ENCODE data around the gene CEACAM8. TPM values are rescaled to one million over a fixed set of nuclear protein-coding genes. Genes with fewer than 3 reads are reported as not detected.
"Not testable (repeated sequence)": the region's sequence is repeated elsewhere in the genome, so short reads cannot be mapped to it uniquely, and the experiment has no call there.

Gene CEACAM8
- polyA plus RNA-seq, 4 donors = 0.09 to 0.25 TPM; not detected in 2

GRCh38 chr19:42546831-42547500 lies 47.8 kb downstream of the CEACAM8 start:
- DNase-seq (ENCODE audit: low read depth in 4 of 4, low spot score in 2 of 4) = no peak

GRCh38 chr19:42544146-42544545 lies 50.6 kb downstream of the CEACAM8 start:
- no peak for DNase-seq (ENCODE audit: low read depth in 4 of 4, low spot score in 2 of 4)

- DNase-seq (ENCODE audit: low read depth in 4 of 4, low spot score in 2 of 4) = no peak
These were observed 51.9 kb downstream of the CEACAM8 start for GRCh38 chr19:42542791-42543190.

- DNase-seq (ENCODE audit: low read depth in 4 of 4, low spot score in 2 of 4) = no peak
These were observed 54.6 kb downstream of the CEACAM8 start for GRCh38 chr19:42540071-42540553.

GRCh38 chr19:42538841-42539709 lies 55.6 kb downstream of the CEACAM8 start:
- DNase-seq (ENCODE audit: low read depth in 4 of 4, low spot score in 2 of 4) = no peak

- not testable (repeated sequence) for DNase-seq (ENCODE audit: low read depth in 4 of 4, low spot score in 2 of 4)
These were observed 59.4 kb downstream of the CEACAM8 start for GRCh38 chr19:42535276-42535675.

GRCh38 chr19:42534391-42534790 lies 60.3 kb downstream of the CEACAM8 start:
- no peak for DNase-seq (ENCODE audit: low read depth in 4 of 4, low spot score in 2 of 4)

GRCh38 chr19:42532891-42533290 lies 61.8 kb downstream of the CEACAM8 start:
- DNase-seq (ENCODE audit: low read depth in 4 of 4, low spot score in 2 of 4) = no peak

GRCh38 chr19:42531313-42531712 lies 63.4 kb downstream of the CEACAM8 start:
- DNase-seq (ENCODE audit: low read depth in 4 of 4, low spot score in 2 of 4) = no peak

Other genes starting within 250 kb of the CEACAM8 start
- 1 to 10 TPM; 1.1 to 2.3 (median 1.8) TPM for gene CNFN, start 204.6 kb downstream of the CEACAM8 start, polyA plus RNA-seq (ENCODE audit: insufficient read length in 4 of 4)
- gene LIPE, start 167.5 kb downstream of the CEACAM8 start, polyA plus RNA-seq (ENCODE audit: insufficient read length in 4 of 4) = 10 to 100 TPM in 3 of 4 donors, 1 to 10 TPM in 1; 9.6 to 17.1 (median 13.2) TPM
- under 1 TPM in 3 of 4 donors, not detected in 1; 0.16 to 0.24 (median 0.20) TPM for gene CXCL17, start 152.0 kb downstream of the CEACAM8 start, polyA plus RNA-seq (ENCODE audit: insufficient read length in 4 of 4)
- gene CEACAM1, start 66.4 kb downstream of the CEACAM8 start, polyA plus RNA-seq (ENCODE audit: insufficient read length in 4 of 4) = 10 to 100 TPM; 10.0 to 15.3 (median 12.8) TPM
- under 1 TPM in 2 of 4 donors, not detected in 2; 0.09 to 0.16 TPM for gene PSG3, start 145.6 kb upstream of the CEACAM8 start, polyA plus RNA-seq (ENCODE audit: insufficient read length in 4 of 4)
- under 1 TPM in 1 of 4 donors, not detected in 3; 0.11 TPM for gene PSG8, start 170.8 kb upstream of the CEACAM8 start, polyA plus RNA-seq (ENCODE audit: insufficient read length in 4 of 4)

Measured in left renal cortex interstitium (tissue), 4 donors.